Measurements from ENCODE around the gene METRNL. TPM values are rescaled to one million over a fixed set of nuclear protein-coding genes. Genes with fewer than 3 reads are reported as not detected.
"Not testable (repeated sequence)": the region's sequence is repeated elsewhere in the genome, so short reads cannot be mapped to it uniquely, and the experiment has no call there.

The METRNL gene
- total RNA-seq, 1 experiment from 2014 or later: 58.7 TPM

DNA sequence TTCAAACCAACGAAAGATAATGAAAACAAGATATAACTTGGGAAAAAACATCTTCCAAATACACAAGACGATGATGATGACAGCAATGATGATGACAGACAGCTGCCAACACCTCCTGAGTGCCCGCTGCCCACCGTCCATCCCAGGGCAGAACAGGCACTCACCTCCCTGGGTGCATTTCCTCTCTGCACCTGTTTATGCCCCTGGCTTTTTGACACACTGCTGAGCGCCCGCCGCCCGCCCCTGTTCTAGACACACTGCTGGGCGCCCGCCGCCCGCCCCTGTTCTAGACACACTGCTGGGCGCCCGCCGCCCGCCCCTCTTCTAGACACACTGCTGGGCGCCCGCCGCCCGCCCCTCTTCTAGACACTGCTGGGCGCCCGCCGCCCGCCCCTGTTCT lies 40.4 kb upstream of the METRNL start:
- DNase-seq (ENCODE audit: low read depth, low spot score); intact Hi-C loops (cut with micrococcal nuclease); ATAC-seq: not testable (repeated sequence)

DNA sequence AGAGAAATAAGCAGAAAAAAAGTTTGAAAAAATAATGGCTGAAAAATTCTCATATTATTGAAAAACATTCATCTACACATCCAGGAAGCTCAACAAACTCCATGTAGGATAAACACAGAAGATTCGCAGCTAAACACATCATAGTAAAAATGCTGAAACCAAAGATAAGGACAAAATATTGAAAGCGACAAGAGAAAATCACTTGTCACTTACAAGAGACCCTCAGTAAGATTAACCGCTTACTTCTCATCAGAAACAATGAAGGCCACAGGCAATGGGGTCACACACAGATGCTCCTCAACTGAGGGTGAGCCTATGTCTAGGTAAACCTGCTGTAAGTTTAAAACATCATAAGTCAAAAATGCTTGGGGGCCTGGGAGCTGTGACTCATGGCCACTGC lies 38.1 kb upstream of the METRNL start:
- Histone ChIP-seq H3K27ac (ENCODE audit: low read depth, low read length) (no peak overlapping the region), H4K20me1 (ENCODE audit: insufficient read depth) (no peaks in the 10 kb centered on the region), H3K36me3 (ENCODE audit: control insufficient read depth in 1 of 2, insufficient read depth in 2 of 2, low read length in 2 of 2) (peaks cover 0 to 58% of the 10 kb centered on the region in 2 experiments; a peak in 2 of 4 replicates), H3K9ac (ENCODE audit: low read length) (no peak overlapping the region), H3K79me2 (ENCODE audit: insufficient read depth, low read length) (peaks cover 12% of the 10 kb centered on the region), H3K27me3 (ENCODE audit: insufficient read depth, low read length) (no peaks in the 10 kb centered on the region), H3K9me2 (ENCODE audit: insufficient read depth) (no peaks in the 10 kb centered on the region), H3K4me1 (ENCODE audit: control insufficient read depth in 1 of 2, insufficient read depth in 2 of 2, low read length in 2 of 2) (no peaks in the 10 kb centered on the region), H3K4me2 (ENCODE audit: low read length) (no peak overlapping the region), H3K4me3 (replicated peaks in 1 of 2; ENCODE audit: low read depth in 1 of 2, low read length in 2 of 2) (no peak overlapping the region), H3K9me3 (ENCODE audit: control insufficient read depth in 1 of 2, insufficient read depth in 1 of 2, low read depth in 1 of 2, low read length in 2 of 2) (peaks cover 25 to 40% of the 10 kb centered on the region in 2 experiments), H2AFZ (ENCODE audit: low read depth, low read length, poor library complexity, severe bottlenecking) (no peak overlapping the region)
- intact Hi-C loops (cut with micrococcal nuclease): no loop called here
- DNase-seq (ENCODE audit: low read depth, low spot score) (no peak), ATAC-seq (no peak)
- BruUV-seq (replicated peaks): no TSS peak
- TF ChIP-seq EZH2phosphoT487 (IDR thresholded peaks at IDR 0.05; ENCODE audit: borderline replicate concordance): no peak
- peak; percentile 89 for TF ChIP-seq CBX3 (IDR thresholded peaks at IDR 0.05; ENCODE audit: low read depth)
- no peak for TF ChIP-seq YY1 (IDR thresholded peaks at IDR 0.05; ENCODE audit: extremely low read depth, insufficient replicate concordance, low read depth, low read length)
- RAD21 ChIA-PET (ENCODE audit: low non-redundant PET in 1 of 2, low total read pairs in 2 of 2, uncharacterized antibody in 2 of 2, unreplicated experiment in 2 of 2): no interaction called here
- POLR2A ChIA-PET: interaction anchor here (1.9 kb wide), 1 partner anchor 8 kb away, joined by 7 read pairs; no protein-coding TSS in a partner anchor
- CTCF ChIA-PET: no interaction called here

More for the DNA sequence above, 40.4 kb upstream of the METRNL start:
- Histone ChIP-seq H3K36me3 (ENCODE audit: control insufficient read depth in 1 of 2, insufficient read depth in 2 of 2, low read length in 2 of 2) (peaks cover 3 to 61% of the 10 kb centered on the region in 2 experiments; a peak in 1 of 4 replicates), H3K9me3 (ENCODE audit: control insufficient read depth in 1 of 2, insufficient read depth in 1 of 2, low read depth in 1 of 2, low read length in 2 of 2) (peaks cover 25 to 34% of the 10 kb centered on the region in 2 experiments)
- BruUV-seq (replicated peaks); RAD21 ChIA-PET (ENCODE audit: low non-redundant PET in 1 of 2, low total read pairs in 2 of 2, uncharacterized antibody in 2 of 2, unreplicated experiment in 2 of 2); H3K4me1 ChIP-seq (ENCODE audit: control insufficient read depth in 1 of 2, insufficient read depth in 2 of 2, low read length in 2 of 2); H3K9ac ChIP-seq (ENCODE audit: low read length); H3K4me3 ChIP-seq (replicated peaks in 1 of 2; ENCODE audit: low read depth in 1 of 2, low read length in 2 of 2); H3K27ac ChIP-seq (ENCODE audit: low read depth, low read length); H3K79me2 ChIP-seq (ENCODE audit: insufficient read depth, low read length); H2AFZ ChIP-seq (ENCODE audit: low read depth, low read length, poor library complexity, severe bottlenecking); POLR2A ChIA-PET; H3K9me2 ChIP-seq (ENCODE audit: insufficient read depth); H3K27me3 ChIP-seq (ENCODE audit: insufficient read depth, low read length); H4K20me1 ChIP-seq (ENCODE audit: insufficient read depth); CTCF ChIA-PET; H3K4me2 ChIP-seq (ENCODE audit: low read length): not testable (repeated sequence)
